IMR-90 (cell line): ENCODE results near the gene PRRG2. TPM values are rescaled to one million over a fixed set of nuclear protein-coding genes. Genes with fewer than 3 reads are reported as not detected.

Experiments used
- CHD1 ChIP-seq: IDR thresholded peaks from 2 replicates; pipeline ENCODE4 v1.6.1; 2012; ENCODE audit warnings: low read depth, low read length, improper control_type of control experiment
- microRNA-seq, 2 experiments: library from miRNA; stranded (forward) in 1 of 2; unstranded in 1 of 2; fragments of 10-50 nt in 1 of 2; fragments of <30 nt in 1 of 2; gene quantifications in 1 of 2; microRNA quantifications in 1 of 2; one replicate each; pipeline versions ENCODE3 to v1.1.0; 2013 to 2020; ENCODE audit not compliant: insufficient read depth in 1 of 2, insufficient read length in 1 of 2, unreplicated experiment in 1 of 2
- polyA plus RNA-seq, 3 experiments: library from polyadenylated mRNA; depleted of rRNA; stranded (reverse); fragments of >200 nt; gene quantifications; 2 replicates each; pipeline ENCODE4 v1.2.3, GENCODE V29; 2012; ENCODE audit warnings: low replicate concordance in 1 of 3
- small RNA-seq, 5 experiments: library from RNA; depleted of rRNA; stranded (forward); fragments of <200 nt; gene quantifications; one replicate each; pipeline ENCODE3, GENCODE V24; 2012
- total RNA-seq: library from RNA; depleted of rRNA; stranded (reverse); fragments of >200 nt; gene quantifications from 2 replicates; pipeline ENCODE4 v1.2.3, GENCODE V29; 2012; rRNA removed
- TF ChIP-seq, protein P1 (sequence below): conservative IDR thresholded peaks from 2 replicates; pipeline ENCODE4 v1.5.1; 2012; ENCODE audit warnings: mild to moderate bottlenecking, low read depth, low read length, improper control_type of control experiment

Gene PRRG2
- total and polyA plus RNA-seq, 2 of the 4 experiments (the other 2 are of a cell fraction) = 0.14 to 0.54 TPM

DNA sequence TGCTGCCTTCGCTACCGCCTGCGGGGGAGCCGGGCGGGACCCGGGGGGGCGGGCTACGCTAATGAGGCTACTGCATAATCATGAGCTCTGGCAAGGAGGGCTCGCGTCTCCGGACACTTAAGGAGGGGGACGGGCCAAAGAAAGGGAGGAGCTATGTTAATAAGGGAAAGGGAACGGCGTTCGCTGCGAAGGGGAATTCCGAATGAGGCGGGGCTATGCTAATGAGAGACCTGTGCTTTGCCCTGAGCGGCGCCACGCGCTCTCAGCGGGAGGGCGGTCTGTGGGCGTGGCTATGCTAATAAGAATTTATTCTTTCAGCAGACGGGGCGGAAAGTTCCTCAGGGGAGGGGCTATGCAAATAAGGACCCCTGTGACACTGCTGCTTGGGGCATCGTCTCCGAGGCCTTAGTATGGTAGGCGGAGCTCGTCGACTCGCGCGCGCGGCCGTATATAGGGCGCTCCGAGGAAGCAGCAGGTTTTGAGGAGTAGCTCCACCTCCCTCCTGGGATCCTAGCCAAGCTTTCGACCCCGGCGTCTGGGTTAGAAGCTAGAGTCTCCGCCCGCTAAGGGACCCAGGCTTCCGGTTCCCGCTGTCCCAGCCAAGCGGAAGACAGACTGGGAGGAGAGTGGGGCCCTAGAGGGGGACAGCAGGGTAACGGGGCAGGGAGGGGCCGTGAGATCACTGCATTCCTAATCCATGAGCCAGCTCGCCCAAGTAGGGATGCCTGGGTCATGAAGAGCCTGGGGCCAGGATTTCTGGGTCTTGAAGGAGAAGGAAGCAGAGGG lies 59.2 kb downstream of the PRRG2 start, which contains the start of gene RRAS (continued):
- TF ChIP-seq, protein P1, sequence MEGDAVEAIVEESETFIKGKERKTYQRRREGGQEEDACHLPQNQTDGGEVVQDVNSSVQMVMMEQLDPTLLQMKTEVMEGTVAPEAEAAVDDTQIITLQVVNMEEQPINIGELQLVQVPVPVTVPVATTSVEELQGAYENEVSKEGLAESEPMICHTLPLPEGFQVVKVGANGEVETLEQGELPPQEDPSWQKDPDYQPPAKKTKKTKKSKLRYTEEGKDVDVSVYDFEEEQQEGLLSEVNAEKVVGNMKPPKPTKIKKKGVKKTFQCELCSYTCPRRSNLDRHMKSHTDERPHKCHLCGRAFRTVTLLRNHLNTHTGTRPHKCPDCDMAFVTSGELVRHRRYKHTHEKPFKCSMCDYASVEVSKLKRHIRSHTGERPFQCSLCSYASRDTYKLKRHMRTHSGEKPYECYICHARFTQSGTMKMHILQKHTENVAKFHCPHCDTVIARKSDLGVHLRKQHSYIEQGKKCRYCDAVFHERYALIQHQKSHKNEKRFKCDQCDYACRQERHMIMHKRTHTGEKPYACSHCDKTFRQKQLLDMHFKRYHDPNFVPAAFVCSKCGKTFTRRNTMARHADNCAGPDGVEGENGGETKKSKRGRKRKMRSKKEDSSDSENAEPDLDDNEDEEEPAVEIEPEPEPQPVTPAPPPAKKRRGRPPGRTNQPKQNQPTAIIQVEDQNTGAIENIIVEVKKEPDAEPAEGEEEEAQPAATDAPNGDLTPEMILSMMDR = no peak
- TF ChIP-seq CHD1 = no peak

Small RNAs within 50 kb of the gene (microRNA-seq; reads per million reads assigned to microRNA genes)
- gene RF00019 (ENCODE audit: insufficient read depth, insufficient read length) = not detected

Small RNAs within 50 kb of the gene (small RNA-seq; reads per million reads assigned to genes)
- 0 reads per million in 5 experiments for gene RF00019

Other genes starting within 250 kb of the PRRG2 start
- not detected in 2 replicates for gene CD37, start 245.9 kb upstream of the PRRG2 start, total RNA-seq
- gene CD37, start 245.9 kb upstream of the PRRG2 start, polyA plus RNA-seq (2012; rRNA removed) = not detected in 2 replicates
- gene TEAD2, start 218.9 kb upstream of the PRRG2 start, total RNA-seq = 30.8 and 31.7 TPM in 2 replicates
- 33.6 and 37.6 TPM in 2 replicates for gene TEAD2, start 218.9 kb upstream of the PRRG2 start, polyA plus RNA-seq (2012; rRNA removed)
- gene DKKL1, start 217.4 kb upstream of the PRRG2 start, total RNA-seq = not detected in 2 replicates
- gene DKKL1, start 217.4 kb upstream of the PRRG2 start, polyA plus RNA-seq (2012; rRNA removed) = 0.67 TPM in 2 replicates
- not detected in 2 replicates for gene KASH5, start 193.1 kb upstream of the PRRG2 start, total RNA-seq
- not detected in 2 replicates for gene KASH5, start 193.1 kb upstream of the PRRG2 start, polyA plus RNA-seq (2012; rRNA removed)
- not detected in 2 replicates for gene PTH2, start 157.9 kb upstream of the PRRG2 start, total RNA-seq
- gene PTH2, start 157.9 kb upstream of the PRRG2 start, polyA plus RNA-seq (2012; rRNA removed) = not detected in 2 replicates
- not detected in 2 replicates for gene GFY, start 155.9 kb upstream of the PRRG2 start, total RNA-seq
- not detected in 2 replicates for gene GFY, start 155.9 kb upstream of the PRRG2 start, polyA plus RNA-seq (2012; rRNA removed)
- not detected in 2 replicates for gene SLC17A7, start 139.8 kb upstream of the PRRG2 start, total RNA-seq
- gene SLC17A7, start 139.8 kb upstream of the PRRG2 start, polyA plus RNA-seq (2012; rRNA removed) = 0.03 TPM in 1 of 2 replicates, not detected in the other
- gene PIH1D1, start 129.5 kb upstream of the PRRG2 start, total RNA-seq = 122 and 125 TPM in 2 replicates
- gene PIH1D1, start 129.5 kb upstream of the PRRG2 start, polyA plus RNA-seq (2012; rRNA removed) = 76.8 and 77.9 TPM in 2 replicates
- 10.4 and 11.4 TPM in 2 replicates for gene ALDH16A1, start 128.1 kb upstream of the PRRG2 start, total RNA-seq
- gene ALDH16A1, start 128.1 kb upstream of the PRRG2 start, polyA plus RNA-seq (2012; rRNA removed) = 12.1 and 12.9 TPM in 2 replicates
- 0.56 and 0.90 TPM in 2 replicates for gene FLT3LG, start 107.1 kb upstream of the PRRG2 start, total RNA-seq
- 8.3 and 10.2 TPM in 2 replicates for gene FLT3LG, start 107.1 kb upstream of the PRRG2 start, polyA plus RNA-seq (2012; rRNA removed)
- 1,477 and 1,924 TPM in 2 replicates for gene RPL13A, start 93.7 kb upstream of the PRRG2 start, total RNA-seq
- 2,069 and 2,840 TPM in 2 replicates for gene RPL13A, start 93.7 kb upstream of the PRRG2 start, polyA plus RNA-seq (2012; rRNA removed)
- 3,436 and 3,623 TPM in 2 replicates for gene RPS11, start 84.9 kb upstream of the PRRG2 start, total RNA-seq
- 5,513 and 6,961 TPM in 2 replicates for gene RPS11, start 84.9 kb upstream of the PRRG2 start, polyA plus RNA-seq (2012; rRNA removed)
- 14.7 and 17.0 TPM in 2 replicates for gene FCGRT, start 68.7 kb upstream of the PRRG2 start, total RNA-seq
- 64.8 and 68.7 TPM in 2 replicates for gene FCGRT, start 68.7 kb upstream of the PRRG2 start, polyA plus RNA-seq (2012; rRNA removed)
- 102 and 111 TPM in 2 replicates for gene RCN3, start 53.3 kb upstream of the PRRG2 start, total RNA-seq
- 116 and 119 TPM in 2 replicates for gene RCN3, start 53.3 kb upstream of the PRRG2 start, polyA plus RNA-seq (2012; rRNA removed)
- 118 and 130 TPM in 2 replicates for gene NOSIP, start 760 bp upstream of the PRRG2 start, total RNA-seq
- 138 and 164 TPM in 2 replicates for gene NOSIP, start 760 bp upstream of the PRRG2 start, polyA plus RNA-seq (2012; rRNA removed)
- gene PRR12, start 9.9 kb downstream of the PRRG2 start, total RNA-seq = 0.28 and 0.36 TPM in 2 replicates
- 4.0 and 4.1 TPM in 2 replicates for gene PRR12, start 9.9 kb downstream of the PRRG2 start, polyA plus RNA-seq (2012; rRNA removed)
- 50.2 and 50.5 TPM in 2 replicates for gene RRAS, start 58.8 kb downstream of the PRRG2 start, total RNA-seq
- gene RRAS, start 58.8 kb downstream of the PRRG2 start, polyA plus RNA-seq (2012; rRNA removed) = 241 and 267 TPM in 2 replicates
- 2.2 and 3.1 TPM in 2 replicates for gene SCAF1, start 60.9 kb downstream of the PRRG2 start, total RNA-seq
- gene SCAF1, start 60.9 kb downstream of the PRRG2 start, polyA plus RNA-seq (2012; rRNA removed) = 14.6 and 14.8 TPM in 2 replicates
- 37.2 and 39.6 TPM in 2 replicates for gene IRF3, start 84.5 kb downstream of the PRRG2 start, total RNA-seq
- 65.2 and 95.9 TPM in 2 replicates for gene IRF3, start 84.5 kb downstream of the PRRG2 start, polyA plus RNA-seq (2012; rRNA removed)
- 3.9 and 4.7 TPM in 2 replicates for gene BCL2L12, start 84.6 kb downstream of the PRRG2 start, total RNA-seq
- 32.6 and 51.4 TPM in 2 replicates for gene BCL2L12, start 84.6 kb downstream of the PRRG2 start, polyA plus RNA-seq (2012; rRNA removed)
- gene PRMT1, start 96.0 kb downstream of the PRRG2 start, total RNA-seq = 672 and 840 TPM in 2 replicates
- gene PRMT1, start 96.0 kb downstream of the PRRG2 start, polyA plus RNA-seq (2012; rRNA removed) = 497 and 529 TPM in 2 replicates
- gene ADM5, start 108.3 kb downstream of the PRRG2 start, total RNA-seq = 0.18 and 0.28 TPM in 2 replicates
- gene ADM5, start 108.3 kb downstream of the PRRG2 start, polyA plus RNA-seq (2012; rRNA removed) = 0.99 and 1.7 TPM in 2 replicates
- 14.2 and 14.7 TPM in 2 replicates for gene CPT1C, start 109.8 kb downstream of the PRRG2 start, total RNA-seq
- 53.1 and 56.1 TPM in 2 replicates for gene CPT1C, start 109.8 kb downstream of the PRRG2 start, polyA plus RNA-seq (2012; rRNA removed)
- not detected in 2 replicates for gene TSKS, start 182.0 kb downstream of the PRRG2 start, total RNA-seq
- 0.10 TPM in 1 of 2 replicates, not detected in the other for gene TSKS, start 182.0 kb downstream of the PRRG2 start, polyA plus RNA-seq (2012; rRNA removed)
- gene AP2A1, start 185.7 kb downstream of the PRRG2 start, total RNA-seq = 40.7 and 41.4 TPM in 2 replicates
- 122 and 136 TPM in 2 replicates for gene AP2A1, start 185.7 kb downstream of the PRRG2 start, polyA plus RNA-seq (2012; rRNA removed)
- 10.6 and 14.3 TPM in 2 replicates for gene FUZ, start 232.0 kb downstream of the PRRG2 start, total RNA-seq
- gene FUZ, start 232.0 kb downstream of the PRRG2 start, polyA plus RNA-seq (2012; rRNA removed) = 10.4 and 12.1 TPM in 2 replicates
- 4.7 and 5.3 TPM in 2 replicates for gene MED25, start 237.0 kb downstream of the PRRG2 start, total RNA-seq
- gene MED25, start 237.0 kb downstream of the PRRG2 start, polyA plus RNA-seq (2012; rRNA removed) = 37.0 and 38.5 TPM in 2 replicates